NCI-H69 (cell line): ENCODE results near the gene DMXL2.
"Not testable (repeated sequence)": the region's sequence is repeated elsewhere in the genome, so short reads cannot be mapped to it uniquely, and the experiment has no call there.

Experiments used
- DNase-seq: peaks from one replicate; lab custom pipeline; 2025; lab: John Stamatoyannopoulos, UW

Gene DMXL2

DNA sequence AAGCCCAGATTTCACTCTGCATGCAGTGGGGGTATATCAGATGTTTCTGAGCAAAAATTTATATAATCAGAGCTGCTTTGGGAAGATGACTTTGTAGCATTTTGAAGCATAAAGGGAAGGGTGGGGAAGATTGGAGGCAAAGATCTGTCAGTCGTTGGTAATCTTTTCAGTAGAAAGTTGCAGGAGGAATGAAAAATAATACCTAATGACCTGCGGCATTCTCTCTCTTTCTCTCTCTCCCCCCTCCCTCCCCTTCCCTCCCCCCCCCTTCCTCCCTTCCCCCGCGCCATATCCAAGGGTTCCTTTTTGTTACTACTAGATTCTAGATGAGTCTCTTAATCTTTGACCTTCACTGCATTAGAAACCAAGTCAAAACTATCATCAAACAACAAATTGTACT is 1.5 kb upstream of the DMXL2 start:
- no peak for DNase-seq

DNA sequence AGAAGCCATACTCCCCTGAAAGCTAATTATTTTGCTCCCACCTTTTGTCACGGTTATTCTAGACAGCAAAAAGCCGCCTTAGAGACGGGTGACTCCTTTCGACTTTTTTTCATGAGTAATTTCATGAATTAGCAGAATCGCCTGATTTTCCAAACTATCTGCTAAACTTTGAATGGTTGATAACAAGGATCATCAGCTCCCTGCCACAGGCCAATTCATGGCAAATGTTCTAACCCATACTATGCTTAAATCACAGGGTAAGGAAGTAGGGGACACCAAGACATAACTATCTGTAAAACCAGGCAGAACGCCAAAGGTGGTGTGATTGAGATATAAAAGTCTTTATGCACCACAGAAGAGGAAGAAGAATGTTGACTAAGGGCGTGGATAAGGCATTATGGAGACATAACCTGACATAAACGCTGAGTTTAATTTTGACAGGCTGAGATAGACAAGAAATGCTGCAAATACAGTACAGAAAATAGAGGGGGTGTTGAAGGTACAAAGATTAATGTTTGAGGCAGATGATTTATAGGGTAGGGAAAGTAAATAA is 891 bp upstream of the DMXL2 start:
- peak; percentile 91 for DNase-seq

DNA sequence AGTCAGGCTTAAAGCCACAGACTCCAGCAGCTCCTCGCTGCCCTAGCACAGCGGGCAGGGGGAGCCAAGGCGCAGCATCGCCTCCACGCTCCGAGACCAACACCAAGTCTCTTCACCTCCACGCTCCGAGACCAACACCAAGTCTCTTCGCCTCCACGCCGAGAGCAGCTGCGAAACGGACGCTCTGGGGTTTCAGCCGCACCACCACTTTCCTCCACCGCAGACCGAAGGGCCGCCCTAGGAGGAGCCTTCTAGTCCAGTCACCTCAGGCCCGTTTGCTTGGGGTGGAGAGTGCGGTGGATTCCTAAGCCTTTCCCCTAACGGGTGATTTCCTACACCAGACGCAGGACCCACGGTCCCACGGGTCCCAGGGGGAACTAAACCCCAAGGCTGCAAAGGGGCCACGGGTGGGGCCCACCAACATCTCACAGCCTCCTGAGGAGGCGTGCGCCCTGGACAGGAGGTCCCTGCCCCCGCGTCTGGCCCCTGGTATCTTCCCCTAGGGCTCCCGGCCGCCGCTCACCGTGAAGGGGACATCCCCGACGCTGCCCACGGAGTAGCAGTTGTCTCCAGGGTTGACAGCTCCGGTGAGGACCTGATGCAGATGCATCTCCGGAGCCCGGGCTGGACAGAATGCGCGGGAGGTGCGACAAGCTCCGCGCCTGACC is 501 bp downstream of the DMXL2 start:
- DNase-seq, result peak; percentile 82

DNA sequence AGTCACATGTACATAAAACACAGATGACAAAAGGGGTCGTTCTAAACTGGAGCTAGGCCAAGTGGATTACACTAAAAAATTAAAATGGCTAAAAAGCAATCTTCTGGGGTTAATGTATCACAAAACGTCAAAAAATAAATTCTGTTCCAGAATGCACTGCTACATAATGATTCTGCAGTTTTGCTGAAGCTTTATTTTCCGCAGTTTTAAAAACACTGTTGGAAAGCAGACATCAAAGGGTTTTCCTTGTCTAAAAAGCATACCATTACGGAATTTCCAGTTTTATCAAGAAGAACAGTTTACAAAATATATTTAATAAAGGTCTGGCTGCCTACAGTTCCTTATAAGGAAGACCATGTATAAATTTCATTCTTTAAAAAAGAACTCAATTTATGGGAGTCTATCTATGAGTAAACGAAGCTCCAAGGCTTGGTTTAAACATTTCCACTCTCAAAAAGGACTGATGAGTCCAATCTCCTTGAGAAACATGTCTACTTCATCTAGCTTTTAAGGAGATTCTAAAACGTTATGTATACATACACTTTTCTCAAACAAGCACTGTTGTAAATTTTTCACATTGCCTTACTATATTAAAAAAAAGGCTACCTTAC is 1.3 kb downstream of the DMXL2 start:
- peak; percentile 54 for DNase-seq

DNA sequence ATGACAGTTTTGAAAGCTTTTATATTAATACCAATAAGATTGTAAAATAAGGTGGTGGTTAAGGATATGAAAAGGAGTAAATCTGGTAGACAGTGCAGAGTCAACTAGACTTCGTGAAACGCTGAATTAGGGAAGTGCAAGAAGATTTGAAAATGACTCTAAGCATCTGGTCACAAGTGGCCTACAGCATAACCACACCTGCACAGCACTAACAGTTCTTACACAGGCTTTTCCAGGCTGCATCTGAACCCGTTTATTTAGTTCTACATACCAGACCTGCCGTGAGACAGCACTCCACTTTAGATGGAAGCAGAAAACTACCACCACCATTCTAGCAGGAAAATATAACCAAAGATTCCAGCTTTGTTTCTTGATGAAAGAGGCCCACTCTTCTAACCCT is 1.9 kb downstream of the DMXL2 start:
- DNase-seq, result peak; percentile 81

DNA sequence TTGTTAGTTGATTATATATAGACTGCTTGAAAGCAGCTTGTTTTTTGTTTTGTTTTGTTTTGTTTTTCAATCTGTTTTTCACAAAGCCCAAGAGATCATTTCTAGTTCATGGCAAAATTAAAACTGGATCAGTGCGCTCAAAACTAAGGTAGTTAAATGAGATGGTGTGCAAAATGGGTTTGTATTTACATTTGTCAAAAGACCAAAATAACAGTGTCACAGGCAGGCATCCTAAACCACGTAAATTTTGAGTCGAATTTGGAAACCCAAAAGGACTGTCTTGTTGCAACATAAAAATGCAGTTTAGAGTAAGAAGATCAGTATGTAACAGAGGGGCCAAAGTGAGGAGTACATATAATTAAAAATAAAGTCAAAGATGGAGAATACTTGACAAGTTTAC is 2.4 kb downstream of the DMXL2 start:
- DNase-seq, result no peak

DNA sequence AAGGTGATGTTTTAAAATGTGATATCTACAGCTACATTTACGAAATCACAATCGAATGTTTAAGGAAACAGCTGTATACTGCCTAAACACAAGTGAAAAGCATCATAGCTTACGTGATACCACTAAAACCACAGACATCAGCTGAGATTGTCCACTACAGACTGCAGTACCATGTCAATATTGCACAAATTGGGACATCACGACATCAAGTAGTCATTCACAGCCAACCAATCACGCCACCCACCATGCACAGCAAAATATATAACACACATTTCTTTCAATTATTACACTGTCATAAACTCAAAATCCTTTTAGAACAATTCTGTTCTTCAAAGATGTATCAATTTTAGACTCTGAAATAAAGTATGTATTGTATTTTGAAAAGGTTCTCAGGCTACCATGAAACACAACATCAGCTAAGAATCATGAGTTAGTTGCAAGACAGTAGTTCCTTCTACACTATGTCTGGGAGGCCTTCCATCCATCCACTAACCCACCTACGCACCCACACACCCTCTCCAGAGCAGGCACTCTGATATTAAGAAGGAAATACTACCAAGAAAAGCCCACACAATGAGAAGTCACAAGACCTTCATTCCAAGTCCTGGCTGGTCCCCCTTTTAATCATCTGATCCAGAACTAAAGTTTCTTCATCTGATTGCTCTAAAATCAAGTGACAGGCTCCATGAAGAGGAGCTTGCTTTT is 3.1 kb downstream of the DMXL2 start:
- peak; percentile 22 for DNase-seq

DNA sequence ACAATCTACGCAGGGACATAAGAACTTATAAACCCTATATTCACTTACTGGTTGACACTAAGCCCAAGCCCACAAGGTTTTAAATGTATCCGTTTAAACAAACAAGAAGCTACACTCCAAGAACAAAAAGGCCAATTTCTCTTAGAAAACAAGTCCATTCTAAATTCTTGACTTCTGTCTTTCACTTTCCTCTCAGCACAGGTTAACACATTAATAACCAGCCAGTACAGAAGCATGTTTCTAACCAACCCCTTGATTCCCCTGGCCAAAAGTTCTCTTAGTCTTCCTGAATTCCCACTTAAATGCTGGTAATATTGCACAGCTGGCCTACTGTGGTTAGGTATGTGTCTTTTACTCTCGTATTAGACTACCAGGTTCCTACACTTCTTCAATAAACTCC is 4.7 kb downstream of the DMXL2 start:
- DNase-seq, result no peak

DNA sequence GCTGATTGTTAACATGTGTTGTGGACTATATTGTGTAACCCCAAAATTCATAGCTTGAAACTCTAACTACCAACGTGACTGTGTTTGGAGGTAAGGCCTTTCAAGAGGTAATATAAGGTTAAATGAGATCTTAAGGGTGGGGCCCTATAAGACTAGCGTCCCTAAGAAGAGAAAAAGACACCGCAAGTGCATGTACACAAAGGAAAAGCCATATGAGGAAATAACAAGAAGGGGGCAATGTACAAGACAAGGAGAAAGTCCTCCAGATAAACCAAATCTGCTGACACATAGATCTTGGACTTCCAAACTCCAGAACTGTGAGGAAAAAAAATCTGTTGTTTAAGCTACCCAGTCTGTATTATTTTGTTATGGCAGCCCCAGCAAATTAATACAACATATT is 8.6 kb downstream of the DMXL2 start:
- no peak for DNase-seq

DNA sequence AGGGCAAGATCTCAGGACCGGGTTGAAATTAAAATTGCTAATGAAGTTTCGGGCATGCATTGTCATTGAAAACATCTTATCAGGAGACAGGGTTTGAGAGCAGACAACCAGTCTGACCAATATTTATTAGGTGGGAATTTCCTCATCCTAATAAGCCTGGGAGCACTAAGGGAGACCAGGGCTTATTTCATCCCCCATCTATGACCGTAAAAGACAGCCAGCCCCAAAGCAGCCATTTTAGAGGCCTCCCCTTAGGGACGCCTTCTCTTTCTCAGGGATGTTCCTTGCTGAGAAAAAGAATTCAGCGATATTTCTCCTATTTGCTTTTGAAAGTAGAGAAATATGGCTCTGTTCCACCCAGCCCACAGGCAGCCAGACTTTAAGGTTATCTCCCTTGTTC is 9.9 kb downstream of the DMXL2 start:
- not testable (repeated sequence) for DNase-seq

DNA sequence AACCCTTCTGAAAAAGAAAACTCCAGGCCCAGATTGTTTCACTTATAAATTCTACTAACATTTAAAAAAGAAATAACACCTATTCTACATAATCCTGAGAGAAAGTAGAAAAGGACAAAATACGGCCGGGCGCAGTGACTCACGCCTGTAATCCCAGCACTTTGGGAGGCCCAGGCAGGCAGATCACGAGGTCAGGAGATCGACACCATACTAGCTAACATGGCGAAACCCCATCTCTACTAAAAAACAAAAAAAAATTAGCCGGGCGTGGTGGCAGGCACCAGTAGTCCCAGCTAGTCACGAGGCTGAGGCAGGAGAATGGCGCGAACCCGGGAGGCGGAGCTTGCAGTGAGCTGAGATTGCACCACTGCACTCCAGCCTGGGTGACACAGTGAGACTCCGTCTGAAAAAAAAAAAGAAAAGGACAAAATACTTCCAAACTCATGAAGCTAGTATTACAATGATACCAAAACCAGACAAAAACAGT is 19.1 kb downstream of the DMXL2 start:
- DNase-seq, result not testable (repeated sequence)

DNA sequence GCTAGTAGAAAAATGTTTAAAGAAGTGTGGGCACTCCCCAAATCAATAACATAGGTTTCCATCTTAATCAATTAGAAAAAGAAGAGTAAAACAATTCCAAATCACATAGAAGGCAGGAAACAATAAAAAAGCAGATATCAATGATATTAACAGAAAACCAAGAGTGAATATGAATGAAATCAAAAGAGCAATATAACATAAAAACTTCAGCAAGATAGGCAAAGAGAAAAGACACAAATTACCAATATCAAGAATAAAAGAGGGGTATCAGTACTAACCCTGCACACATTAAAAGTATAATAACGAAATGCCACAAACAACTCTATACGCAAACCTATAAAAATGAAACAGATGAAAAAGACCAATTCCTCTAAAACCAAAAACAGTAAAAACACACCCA is 19.6 kb downstream of the DMXL2 start:
- no peak for DNase-seq

DNA sequence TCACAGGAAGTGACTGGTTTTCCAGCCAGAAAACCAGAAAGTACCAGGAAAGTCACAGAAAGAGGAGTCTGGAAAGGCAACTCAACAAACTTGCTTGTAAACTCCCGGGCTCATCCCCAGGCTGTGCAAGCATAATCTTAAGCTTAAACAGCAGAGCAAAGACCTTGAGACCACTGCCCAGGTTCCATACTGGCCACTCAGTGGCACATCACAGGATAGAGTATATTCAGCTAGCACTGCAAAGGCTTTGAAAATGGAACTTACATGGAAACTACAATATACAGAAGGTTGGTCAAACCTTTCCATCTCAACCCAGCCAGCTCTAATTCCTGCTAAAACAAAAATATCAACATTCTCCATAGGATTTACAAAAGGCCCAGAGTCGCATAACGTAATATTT is 20.1 kb downstream of the DMXL2 start:
- DNase-seq, result no peak

DNA sequence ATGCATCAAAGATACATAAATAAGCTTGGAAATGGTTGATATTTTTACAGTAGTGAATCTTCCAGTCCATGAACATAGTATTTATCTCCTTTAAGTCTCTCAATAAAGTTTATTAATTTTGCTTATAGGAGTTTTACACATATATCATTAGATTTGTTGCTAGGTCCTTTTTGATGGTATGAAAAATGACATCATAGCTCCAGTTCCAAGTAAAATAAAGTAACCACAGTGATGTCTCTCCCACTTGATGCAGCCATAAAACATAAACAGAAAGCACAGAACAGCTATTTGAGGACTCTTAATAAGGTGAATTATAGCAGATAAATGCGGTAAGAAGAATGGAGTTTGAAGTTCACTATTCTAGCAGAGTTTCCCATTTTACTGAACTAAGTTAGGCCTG is 20.8 kb downstream of the DMXL2 start:
- no peak for DNase-seq

DNA sequence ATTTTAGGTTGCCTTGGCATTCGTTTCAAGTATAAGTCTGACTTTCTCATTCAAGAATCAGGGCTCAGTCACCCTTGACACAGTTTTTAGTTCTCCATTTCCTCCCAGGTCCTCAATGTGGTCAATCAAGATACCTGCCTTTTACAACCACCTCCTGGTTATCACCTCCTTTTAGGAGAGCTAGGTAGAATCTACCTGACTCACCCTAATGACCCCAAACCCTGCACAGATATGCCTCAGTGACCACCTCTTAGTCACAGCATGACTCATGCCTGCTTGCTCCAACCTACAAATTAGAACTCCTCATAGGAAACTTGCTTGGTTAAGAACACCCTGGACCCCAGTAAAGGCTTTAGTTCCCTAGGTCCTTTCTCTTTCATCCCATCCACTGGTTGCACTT is 22.5 kb downstream of the DMXL2 start:
- DNase-seq, result no peak

DNA sequence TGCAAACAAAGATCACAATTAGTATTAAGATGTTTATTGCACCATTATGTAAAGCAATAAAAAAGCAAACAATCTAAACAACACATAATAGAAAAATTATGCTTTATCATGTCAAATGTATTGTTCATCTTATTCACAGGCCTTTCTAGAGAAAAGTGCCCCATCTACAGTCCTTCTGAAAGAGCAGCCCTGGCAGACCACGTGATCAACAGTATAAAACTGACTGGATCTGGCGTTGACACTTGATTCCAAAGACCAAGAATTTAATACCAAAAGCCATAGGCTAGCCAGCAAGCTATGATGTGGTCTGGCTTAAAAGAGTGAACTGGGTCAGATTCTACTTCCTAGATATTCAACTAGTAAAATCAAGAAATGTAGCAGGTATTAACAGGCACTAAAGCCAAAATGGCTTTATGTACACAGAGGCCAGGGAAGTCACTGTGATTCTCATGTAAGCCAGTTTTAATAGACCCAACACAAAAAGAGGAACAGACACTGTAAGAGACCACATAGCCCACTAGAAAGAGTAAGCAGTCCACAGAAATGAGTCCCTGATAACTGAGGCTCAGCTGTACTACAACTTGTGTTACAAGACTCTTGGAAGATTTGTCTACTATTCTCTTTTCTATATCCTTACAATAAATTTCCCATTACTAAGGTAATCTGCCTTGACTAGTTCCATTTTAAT is 32.5 kb downstream of the DMXL2 start:
- DNase-seq, result no peak

DNA sequence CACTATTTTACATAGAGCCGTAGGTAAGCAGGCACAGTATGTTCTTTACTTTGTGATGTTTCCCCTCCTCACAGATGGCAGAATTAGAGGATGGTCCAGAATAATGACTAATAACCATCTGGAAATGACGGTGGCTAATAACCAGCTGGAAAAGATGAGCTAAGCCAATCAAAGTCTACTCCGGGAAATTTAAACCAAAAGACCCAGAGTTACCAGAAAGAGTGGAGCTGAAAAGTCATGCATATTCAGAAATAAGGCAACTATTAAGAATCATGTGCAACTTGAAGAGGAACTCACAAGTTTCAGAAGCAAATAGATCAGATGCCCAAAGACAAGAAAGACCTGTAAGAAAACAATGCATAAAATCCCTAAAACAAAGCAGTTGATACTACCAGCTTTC is 33.6 kb downstream of the DMXL2 start:
- DNase-seq, result no peak

DNA sequence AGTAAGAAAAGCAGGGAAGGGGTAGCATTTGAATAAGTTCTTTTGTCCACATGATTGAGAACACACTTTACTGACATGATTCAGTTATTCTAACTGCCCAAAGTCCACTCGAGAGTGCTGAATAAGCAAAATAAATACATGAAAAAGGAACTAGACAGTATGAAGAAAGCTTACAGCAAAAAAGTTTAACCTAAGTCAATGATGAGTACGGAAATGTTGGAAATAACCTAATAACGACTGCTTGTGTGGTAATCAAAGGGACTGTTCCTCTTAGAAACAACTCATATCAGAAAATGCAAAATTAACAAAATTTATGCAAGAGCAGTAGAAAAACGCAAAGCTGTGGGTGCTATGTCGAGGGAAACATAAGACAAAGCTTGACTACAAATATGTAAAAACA is 36.6 kb downstream of the DMXL2 start:
- no peak for DNase-seq

DNA sequence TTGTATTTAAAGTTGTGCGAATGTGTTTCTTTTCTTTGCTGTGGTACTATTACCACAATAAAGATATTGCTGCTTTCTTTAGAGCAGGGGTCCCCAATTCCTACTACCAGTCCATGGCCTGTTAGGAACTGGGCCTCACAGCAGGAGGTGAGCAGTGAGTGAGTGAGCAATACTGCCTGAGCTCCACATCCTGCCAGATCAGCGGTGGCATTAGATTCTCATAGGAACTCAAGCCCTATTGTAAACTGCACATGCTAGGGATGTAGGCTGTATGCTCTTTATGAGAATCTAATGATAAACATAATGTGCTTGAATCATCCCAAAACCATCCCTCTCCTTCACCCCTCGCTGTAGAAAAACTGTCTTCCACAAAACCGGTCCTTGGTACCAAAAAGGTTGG is 41.6 kb downstream of the DMXL2 start:
- DNase-seq, result no peak

DNA sequence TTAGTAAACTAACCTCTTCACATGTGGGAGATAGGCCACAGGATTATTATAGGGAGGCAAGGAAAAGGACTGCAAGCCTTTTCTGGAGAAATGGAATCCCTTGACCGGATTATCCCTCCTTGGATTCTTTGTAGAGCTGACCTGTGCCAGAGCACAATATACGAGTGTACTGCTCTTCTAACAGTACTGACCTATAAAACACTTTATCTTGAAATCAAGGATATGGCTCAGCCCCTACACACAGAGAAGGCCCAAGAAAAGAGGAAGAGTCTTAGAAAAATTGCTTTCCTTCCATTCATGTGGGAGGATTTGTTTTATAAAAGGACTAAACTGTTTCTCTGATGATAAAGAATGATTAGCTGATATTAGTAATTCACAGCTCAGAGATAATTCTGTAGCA is 42.2 kb downstream of the DMXL2 start:
- DNase-seq, result no peak

DNA sequence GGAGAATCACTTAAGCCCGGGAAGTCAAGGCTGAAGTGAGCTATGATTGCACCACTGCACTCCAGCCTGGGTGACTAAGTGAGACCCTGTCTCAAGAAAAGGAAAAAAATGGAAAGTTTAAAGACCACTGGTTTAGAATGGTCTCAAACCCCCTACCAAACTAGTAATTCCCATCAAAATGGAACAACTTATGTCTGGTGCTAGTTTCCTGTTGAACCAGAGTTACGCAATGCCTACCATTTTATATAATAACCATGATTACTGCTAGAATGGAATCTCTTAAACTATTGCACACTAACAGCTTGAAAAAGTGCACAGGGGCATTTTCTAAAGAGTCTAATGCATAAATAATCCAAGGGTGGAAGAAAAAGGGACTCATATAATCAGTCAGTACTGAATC is 43.6 kb downstream of the DMXL2 start:
- no peak for DNase-seq

DNA sequence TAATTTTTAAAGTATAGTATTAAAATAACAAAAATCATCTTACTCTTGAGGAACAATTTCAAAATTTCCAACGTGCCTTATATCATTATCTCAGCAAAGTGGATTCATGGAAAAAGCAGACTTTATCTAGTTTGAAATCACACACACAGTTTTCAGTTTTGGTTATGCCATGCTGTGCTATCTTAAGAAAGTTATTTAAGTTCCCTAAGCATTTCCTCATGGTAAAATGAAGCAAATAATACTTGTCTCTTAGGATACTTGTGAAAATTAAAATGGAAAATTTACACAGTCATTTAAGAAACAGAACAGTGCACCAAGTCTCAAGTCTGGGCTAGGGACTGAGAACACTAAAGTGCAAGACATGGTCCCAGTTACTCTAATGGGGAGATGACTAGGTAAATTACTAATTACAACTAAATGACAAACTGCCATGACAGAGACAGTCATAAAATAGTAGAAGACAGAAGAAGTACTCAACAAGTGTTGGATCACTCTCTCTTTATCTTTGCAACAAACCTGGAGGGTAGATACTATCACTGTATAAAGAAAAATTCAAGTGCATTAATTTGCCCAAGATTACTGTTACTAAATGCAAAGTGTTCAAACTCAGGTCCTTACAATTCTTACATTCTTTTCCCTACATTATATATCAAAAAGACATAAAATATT is 44.8 kb downstream of the DMXL2 start:
- DNase-seq, result no peak
